GM18499 (cell line): ENCODE measurements around the gene FAM83F.
"Not testable (repeated sequence)": the region's sequence is repeated elsewhere in the genome, so short reads cannot be mapped to it uniquely, and the experiment has no call there.

Source experiments
- ATAC-seq: cut with Tn5 transposase; IDR thresholded peaks from one replicate; pipeline ENCODE4 v1.9.1; 2021; ENCODE audit warnings: moderate number of reproducible peaks; ENCODE audit not compliant: insufficient read depth, unreplicated experiment

FAM83F gene

DNA sequence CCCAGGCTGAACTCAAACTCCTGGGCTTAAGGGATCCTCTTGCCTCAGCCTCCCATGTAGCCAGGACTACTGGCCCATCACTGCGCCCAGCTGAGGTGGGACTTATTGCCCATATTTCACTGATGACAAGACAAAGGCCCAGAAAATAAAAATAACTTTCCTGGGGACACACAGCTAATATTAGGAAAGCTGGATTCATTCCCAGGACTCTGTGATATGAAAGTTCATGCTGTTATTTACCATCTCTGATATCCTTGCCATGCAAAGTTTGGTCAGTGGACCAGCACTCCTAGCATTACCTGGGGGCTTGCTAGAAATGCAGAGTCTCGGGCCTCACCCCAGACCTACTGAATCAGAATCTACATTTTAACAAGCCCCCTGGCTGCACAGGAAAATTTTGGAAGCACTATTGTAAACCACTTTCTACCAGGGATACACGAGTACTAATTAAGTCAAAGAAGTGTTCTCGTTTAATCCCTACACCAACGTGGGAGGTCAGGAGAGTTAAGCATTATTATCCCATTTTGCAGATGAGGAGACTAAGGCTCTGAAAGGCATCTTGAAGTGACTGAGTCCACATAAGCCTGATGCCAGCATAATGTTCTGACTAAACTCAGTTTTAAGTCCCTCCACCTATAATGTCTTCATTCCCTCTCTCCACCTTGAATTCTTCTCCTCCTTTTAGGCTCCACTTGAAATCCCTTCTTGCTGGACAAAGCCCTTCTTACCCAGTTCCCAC lies 2.5 kb upstream of the FAM83F start:
- no peak for ATAC-seq

DNA sequence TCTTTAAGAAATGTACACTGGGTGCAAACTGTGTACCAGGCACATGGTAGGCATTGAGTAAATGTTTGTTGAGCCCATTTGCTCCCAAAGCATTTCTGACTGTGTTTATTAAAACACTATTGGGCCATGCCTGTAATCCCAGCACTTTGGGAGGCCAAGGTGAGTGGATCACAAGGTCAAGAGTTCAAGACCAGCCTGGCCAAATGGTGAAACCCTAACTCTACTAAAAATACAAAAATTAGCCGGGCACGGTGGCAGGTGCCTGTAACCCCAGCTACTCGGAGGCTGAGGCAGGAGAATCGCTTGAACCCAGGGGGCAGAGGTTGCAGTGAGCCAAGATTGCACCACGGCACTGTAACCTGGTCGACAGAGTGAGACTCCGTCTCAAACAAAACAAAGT lies 1.9 kb upstream of the FAM83F start:
- not testable (repeated sequence) for ATAC-seq

DNA sequence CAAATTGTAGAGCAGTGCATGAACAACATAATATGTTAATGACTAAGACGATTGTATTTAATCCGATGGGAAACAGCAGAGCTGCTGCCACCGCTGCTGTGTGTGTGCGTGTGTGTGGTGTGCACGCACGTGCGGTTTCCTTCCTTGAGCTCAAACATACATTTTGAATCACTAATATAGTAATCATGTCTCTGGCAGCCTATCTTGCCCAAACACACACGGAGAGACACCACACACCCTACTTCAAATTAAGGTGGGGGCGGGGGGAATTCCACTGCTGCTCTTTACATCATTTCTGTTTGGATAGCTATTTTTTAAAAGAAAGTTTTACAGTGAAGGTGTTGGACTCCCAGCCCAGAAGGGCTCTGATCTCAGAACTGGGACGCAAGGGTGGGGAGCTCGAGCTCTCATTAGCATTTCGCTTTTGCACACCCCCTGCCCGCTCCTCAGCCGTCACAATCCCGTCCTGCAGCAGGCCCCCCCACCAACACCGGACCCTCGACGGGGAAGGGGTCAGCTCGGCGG lies 651 bp upstream of the FAM83F start:
- ATAC-seq, result no peak

DNA sequence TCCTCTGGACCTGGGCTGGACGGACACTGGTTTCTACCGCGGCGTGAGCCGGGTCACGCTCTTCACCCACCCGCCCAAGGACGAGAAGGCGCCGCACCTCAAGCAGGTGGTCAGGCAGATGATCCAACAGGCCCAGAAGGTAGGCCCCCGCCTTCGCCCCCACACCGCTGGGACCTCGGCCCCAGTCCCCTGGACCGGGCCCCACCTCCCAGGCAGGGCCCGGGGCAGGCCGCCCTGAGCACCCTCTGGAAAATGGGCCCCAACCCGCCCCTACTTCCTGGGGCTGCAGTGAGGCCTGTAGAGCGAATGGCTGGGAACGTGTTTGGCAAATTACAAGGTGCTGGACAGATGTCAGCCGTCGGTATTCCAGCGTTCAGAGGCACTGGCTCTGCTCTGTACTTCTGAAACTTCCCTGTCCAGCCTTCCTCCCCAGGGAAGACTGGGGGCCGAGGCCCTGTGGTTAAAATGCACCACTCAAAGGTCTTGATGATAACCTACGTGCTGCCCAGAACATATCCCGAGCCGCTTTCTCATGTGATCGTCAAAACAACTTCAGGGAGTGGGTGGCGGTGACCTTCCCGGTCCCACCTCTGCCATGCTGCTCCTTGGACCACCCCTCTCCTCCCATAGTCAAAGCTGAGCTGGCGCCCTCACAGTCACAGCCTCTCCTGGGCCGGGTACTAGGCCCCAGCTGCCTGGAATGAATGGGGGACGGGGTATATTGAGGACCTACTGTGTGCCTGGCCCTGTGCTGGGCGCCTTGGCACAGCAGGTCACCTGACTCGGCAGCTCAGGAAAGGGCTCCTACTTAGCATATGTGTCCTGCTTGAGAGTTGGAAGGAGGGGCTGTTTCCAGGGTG lies 869 bp downstream of the FAM83F start:
- ATAC-seq, result no peak

DNA sequence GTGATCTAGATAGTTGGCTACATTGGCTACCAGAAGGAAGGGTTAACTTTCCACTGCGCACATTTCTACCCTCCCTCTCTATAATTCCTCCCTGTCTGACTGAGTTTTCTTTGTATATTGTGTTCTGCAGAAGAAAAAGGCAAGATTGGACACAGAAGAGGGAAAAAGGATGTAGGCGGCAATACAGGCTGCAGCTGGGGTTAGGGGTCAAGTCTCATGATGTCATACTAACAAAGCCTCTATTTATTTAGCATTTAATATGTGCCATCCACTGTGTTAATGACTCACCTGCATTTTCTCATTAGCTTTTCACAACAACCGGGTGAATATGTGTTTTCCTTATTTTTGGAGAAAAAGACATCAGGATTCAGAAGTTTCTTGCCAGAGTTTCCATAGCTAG lies 2.0 kb downstream of the FAM83F start:
- ATAC-seq, result no peak

DNA sequence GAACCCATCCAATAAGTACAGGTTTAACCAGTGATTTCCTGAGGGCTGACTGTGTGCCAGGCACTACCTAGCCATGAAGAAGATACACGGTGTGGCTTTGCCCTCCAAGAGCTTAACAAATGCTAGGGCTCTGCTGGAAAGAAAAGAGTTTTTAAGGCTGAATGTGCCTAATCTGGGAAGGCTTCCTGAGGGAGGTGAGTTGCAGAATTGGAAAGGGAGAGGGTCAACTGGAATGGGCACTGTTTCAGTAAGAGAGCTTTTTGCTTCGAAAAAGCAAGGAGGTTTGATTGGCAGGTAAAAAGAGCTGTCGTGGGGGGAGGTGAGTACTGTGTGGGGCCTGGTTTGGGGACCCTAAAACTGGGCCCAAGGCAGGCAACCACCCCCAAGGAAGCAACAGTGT lies 2.7 kb downstream of the FAM83F start:
- no peak for ATAC-seq

DNA sequence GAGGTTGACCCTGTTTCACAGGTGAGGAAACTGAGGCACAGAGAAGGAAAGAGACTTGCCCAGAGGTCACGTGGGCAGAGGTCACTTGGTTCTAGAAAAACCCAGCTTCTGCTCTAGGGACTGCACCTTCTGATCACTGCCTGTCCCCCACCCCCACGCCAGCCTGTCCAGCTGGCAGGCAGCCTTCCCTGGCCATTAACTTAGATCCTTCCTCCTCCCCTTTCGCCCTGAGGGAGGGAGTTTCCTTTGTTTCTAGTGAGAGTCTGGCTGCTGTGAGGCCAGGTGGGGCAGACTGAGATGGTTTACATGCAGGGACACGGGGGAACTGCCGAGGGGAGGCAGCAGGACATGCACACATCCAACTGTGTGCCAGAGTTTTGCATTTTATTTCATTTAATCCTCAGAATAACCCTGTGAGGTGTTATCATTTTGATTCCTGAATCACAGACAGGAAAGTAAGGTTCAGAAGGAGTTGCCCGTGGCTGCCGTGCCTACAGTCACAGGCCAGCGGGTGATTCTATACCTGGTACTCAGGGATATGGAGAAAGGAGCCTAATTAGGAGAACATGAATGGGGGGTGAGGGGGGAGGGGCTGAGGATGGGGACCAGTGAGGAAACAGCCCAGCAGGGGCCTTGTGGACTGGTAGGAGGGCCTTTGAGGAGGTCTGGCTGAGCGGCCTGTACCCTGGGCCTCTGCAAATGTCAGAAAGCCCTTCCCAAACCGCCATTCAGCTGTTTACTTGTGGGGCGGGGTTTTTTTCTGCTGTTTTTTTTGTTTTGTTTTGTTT lies 3.4 kb downstream of the FAM83F start:
- no peak for ATAC-seq

DNA sequence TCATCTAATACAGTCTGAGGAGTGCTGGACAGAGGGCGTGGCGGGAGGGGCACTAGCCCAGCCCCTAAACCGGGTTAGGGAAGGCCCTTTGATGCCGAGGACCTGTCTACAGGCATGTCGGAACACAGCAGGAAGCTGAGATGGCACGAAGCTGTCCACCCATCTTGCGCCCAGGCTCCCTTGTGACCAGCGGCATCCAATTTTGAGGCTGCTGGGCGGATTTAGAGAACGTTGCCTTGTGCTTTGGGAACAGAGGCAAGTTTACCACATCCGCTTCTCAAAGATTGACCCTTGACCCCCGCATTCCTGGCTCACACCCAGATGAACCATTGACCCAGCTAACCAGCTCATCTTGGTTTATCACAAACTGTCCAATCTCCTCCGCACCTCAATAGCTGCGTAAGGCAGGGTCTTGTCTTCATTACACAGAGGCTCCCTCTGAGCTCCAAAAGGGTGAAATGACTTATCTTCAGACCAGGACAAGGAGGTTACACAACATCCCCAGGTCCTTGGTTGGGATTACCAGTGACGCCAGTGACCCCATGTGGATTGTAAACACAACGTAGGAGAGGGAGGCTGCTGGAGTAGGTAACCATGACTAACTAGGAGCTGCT lies 4.5 kb downstream of the FAM83F start:
- no peak for ATAC-seq

DNA sequence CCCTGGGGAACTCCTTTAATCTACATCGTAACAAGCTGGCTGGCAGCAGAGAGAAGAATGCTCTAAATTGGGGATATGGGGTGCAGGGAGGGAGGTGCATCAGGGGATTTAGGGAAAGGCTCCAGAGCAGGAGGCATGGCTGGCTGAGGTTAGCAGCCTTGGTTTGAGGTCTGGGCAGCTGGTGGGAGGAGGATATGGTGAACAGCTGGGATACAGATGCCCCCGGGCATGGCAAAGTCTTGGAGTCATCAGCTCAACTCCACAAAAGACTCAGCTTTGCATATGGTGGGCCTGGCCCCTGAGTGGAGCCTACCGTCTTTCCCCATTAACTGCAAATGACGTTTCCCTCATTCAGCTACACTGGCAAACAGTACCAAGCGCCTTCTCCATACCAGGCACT lies 5.4 kb downstream of the FAM83F start:
- no peak for ATAC-seq

DNA sequence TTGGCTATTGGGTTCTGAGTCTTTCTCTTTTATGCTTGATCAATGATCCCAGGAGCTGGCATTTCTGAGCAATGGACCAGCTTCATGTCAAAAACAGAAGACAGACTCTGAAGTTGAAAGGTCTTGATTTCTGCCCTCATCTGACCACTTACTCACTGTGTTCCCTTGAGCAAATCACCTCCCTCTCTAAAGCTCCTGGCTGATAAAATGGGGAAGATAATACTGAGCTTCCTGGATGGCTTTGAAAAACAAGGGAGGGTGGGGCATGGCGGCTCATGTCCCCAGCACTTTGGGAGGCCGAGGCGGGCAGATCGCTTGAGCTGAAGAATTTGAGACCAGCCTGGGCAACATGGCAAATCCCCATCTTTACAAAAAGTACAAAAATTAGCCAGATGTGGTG lies 6.4 kb downstream of the FAM83F start:
- ATAC-seq, result no peak

DNA sequence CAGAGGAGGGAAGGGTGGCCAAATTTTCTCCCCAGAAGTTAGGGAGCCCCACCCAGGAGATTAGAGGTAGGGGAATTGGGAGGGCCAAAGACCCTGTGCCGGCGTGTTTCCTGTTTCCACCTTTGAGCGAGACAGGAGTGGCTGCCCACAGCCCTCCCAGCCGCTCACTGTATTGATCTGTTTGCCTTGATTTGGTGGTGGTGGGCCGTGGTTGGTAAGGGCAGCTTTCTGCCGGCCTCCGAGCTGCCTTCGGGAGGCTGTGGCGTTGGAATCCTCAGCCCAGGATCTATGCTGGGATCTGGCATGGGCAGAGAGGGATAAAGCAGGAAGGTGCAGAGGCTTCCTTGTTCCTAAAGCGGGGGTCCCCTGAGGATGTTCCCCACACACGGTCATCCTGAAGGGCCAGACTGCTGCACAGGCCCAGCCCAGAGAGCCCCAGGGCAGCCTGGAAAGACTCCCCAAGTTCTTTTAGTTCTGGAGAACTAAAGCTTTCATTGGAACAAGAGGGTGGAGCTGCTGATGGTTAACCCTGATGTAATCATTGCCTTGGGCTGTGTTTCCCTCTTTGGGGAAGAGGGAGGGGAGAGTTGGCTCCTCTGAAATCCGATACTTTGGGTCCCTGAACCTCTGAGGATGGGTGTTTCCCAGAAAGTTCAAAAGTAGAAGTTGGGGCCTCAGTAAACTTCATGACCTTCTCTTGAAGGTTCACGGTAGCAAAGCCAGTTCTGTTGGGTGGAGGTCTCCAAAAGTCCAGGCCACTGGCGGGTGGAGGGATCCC lies 7.2 kb downstream of the FAM83F start:
- no peak for ATAC-seq

DNA sequence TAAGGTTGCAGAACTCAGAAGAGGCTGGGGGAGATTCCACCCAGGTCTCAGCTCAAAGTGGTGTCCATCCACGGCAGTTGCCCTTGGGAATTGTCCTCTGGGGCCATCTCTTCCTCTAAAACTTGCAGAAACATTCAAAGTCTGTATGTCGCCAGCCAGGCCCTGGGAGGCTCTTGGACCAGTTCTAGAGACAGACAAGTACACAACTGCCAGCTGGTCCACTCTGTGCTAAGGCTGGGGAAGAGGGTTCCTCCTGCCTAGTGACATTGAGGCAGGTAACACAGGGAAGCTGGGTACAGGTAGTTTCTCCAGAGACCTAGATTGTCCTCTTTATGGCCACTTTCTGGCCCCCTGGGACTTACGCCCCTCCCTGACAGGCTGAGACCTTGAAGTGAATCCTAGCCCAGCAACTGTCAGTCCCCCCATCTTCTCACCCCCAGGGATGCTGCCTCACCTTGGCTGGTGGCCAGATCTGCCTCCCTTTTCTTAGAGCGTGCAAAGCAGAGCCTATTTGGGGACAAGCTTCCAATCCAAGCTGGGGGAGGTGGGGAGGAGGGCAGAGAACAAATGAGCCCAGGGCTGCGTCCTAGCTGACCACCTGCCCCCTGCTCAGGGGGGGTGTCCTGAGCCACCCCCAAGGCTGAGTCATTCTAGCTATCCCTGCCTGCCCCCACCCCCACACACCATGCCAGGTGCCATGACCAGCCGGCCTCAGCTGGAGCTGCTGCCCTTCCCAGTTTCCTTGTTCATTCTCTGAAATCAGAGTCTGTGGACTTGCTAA lies 8.4 kb downstream of the FAM83F start:
- no peak for ATAC-seq

DNA sequence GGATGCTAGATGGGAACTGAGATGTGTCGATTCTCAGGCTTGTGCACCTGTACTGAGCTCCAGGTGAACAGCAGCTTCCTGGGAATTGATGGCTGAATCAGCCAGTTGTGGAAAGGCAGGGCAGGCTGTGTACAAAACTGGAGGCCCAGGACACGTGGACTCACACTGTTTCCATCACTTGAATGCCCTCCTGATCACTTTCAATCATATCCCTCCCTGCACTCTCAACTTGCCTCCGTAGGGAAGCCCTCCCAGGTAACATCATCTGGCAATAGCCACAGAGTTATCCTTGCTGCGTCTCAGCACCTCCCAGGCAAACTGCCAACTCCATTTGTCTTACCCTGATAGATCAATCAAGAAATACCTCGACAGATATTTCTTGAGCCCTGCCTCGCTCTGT lies 10.1 kb downstream of the FAM83F start:
- no peak for ATAC-seq

DNA sequence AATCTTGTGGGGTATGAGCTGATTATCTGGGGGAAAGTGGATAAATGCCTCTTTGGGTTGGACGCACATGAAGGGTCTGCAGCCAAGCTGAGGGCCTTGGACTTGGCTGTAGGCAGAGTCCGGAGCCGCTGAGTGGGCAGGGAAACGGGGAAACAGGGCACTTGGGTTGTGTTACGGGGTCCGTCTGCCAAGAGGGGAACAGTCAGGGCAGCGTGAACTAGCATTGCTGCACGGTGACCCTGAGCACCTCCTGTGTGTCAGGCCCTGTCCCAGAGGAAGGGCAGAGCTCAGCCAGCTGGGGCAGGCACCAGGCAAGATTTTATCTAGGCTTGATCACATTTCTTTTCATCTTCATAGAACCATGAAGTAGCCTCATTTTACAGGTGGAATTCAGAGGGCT lies 11.9 kb downstream of the FAM83F start:
- ATAC-seq, result no peak

DNA sequence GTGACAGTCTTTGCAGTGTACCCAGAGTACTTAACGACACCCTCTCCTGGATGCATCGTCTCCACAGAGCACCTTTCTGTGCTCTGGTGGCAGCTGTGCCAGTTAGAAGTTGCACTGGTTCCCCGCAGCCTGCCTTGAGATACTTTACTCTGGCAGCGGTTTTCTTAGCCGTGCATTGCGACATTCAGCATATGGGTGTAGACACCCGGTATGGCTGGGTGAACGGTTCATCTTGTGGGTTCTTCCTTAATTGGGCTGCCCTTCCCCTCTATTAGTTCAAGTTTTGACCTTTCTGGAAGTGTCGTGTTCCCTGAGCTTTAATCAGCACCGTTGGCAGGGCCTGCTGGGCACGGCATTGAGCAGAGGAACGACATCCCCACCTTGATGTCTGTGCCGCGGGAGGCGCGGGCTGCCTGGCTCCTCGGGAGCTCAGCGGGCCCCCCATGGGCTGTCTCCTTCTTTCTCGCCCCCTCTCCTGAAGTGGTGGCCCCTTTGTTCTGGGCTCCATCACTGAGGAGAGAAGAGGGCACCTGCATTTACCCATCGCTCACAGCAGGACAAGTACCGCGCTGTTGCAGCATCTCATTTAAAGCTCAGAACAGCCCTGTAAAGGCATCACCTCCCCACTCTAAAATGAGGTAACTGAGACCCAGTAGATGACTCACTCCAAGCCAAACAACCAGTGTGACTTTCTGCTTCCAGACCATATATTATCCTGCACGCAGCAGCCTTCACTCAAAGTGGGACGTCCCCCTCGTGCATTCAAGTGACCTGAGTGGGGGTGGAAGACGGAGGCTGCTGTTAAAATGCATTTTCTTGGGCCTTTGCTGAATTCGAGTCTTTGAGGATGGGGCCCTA lies 13.3 kb downstream of the FAM83F start:
- ATAC-seq, result no peak

DNA sequence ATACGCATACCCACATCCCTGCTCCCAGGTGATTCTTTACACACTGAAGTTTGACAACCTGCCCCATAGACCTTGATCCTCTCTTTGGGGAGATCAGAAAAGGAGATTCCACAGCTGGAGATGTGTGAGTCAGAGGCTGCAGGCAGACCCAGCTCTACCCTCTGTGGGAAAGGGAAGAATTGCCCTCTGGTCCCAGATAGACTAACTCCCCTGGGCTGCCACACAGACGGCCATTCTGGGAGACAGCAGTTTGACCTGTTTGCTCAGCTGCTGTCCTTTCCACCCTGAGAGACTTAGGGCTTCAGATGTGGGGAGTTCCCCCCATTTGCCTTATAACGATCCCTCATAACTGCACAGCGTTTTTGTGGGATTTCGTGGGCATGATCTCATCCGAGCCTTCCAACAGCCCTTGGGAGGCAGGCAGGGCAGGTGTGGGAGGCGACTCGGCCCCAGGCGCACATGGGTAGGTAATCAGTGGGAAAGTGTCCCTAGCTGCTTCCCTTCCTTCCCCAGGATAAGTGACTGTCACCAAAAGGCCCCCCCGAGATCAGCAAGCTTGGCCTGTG lies 14.1 kb downstream of the FAM83F start:
- ATAC-seq, result no peak

DNA sequence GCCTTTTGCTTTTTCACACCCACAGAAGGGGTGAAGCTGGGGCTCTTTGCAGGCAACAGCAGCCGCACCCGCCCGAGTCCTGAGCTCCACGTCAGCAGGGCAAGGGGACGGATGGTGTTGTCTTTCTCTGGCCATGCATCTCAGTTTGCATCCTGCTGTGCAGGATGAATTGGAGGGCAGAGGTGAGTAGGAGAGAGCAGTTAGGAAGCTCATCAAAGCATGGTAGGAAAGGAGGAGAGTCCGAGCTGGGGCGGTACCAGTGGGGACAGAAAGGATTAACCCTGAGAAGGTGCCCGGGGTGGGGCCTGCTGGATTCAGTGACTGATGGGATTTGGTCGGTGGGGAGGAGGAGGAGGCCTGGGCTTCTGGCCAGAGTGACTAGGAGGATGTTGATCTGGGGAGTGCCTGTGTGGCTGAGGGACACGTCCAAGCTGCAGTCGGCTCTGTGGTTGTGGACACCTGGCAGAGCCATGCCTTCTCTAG lies 14.6 kb downstream of the FAM83F start:
- no peak for ATAC-seq
